ENCODE measurements around the gene CDK5R2. TPM values are rescaled to one million over a fixed set of nuclear protein-coding genes. Genes with fewer than 3 reads are reported as not detected.

CDK5R2 gene
- total RNA-seq, 1 donor from 2014 or later, result not detected

DNA sequence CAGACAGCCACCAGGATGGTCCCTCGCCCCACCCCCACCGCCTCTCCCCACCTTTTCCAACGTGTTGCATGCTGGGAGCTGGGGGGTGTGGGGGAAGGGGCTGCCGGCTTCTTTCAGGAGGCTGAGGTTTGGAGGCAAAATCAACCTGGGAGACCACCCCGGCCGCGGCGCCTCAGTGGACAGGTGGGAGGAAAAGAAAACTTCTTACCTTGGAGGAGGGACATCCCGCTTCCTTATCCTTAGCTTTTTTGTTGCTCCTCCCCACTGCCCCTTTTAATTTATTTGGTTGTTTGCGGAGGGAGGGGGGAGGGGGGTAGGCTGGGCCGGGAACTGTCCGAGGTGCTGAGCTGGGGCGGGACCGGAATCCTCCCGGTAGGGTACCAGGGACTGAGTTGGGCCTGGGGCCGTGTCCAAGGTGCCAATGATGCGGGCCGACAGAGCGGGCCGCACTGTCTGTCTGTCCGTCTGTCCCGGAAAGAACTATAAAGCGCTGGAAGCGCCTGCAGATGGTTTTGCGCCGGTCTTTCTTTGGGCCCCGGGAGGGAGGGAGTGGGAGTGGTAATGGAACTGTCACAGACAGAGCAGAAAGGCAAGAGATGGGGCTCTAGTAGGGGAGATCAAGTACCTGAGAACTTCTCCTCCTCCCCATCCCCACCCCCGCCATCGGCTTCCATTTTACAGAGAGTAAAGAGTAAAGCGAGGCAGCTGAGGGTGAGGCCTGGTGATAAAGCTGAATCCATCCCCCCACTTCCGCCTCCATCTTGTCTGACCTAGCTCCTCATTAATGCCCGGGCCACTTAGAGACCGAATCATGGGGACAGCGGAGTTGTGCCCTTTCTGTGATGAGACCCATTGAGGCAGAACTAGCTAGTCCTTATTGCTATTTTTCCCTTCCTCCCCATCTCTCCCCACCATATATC, 2.4 kb downstream of the CDK5R2 start:
- no peak for DNase-seq (ENCODE audit: low spot score)

DNA sequence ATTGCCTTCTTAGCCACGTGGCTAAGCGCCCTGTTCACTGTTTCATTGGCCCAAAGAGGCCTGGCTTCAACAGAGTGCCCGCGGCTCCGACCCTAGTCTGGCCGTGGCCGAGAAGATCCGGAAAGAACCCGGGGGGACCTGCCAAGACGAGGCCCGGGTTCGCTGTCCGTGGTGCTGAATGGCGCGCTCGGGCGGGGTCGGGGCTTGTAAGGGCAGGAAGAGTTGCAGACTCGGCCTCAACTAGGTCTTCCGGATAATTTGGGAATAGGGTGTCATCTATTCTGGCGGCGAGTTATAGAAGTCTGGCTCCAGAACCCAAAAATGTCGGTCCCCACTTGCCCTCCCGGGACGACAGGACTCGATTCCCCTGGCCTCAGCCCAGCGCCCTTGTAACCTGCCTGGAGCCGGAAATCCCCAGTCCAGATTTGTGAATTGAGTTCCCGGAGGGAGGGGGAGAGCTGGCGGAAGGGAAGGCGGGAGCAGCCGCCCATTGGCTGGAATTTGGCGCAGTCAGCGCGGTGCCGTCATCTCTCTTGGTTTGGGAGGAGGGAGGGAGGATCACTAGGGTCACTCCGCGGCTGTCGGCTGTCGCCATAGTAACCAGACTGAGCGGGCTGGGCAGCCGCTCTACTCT, 3.5 kb downstream of the CDK5R2 start:
- DNase-seq (ENCODE audit: low spot score), result no peak

GRCh38 chr2:218963601-218964000, 4.1 kb downstream of the CDK5R2 start:
- no peak for DNase-seq (ENCODE audit: low spot score)

DNA sequence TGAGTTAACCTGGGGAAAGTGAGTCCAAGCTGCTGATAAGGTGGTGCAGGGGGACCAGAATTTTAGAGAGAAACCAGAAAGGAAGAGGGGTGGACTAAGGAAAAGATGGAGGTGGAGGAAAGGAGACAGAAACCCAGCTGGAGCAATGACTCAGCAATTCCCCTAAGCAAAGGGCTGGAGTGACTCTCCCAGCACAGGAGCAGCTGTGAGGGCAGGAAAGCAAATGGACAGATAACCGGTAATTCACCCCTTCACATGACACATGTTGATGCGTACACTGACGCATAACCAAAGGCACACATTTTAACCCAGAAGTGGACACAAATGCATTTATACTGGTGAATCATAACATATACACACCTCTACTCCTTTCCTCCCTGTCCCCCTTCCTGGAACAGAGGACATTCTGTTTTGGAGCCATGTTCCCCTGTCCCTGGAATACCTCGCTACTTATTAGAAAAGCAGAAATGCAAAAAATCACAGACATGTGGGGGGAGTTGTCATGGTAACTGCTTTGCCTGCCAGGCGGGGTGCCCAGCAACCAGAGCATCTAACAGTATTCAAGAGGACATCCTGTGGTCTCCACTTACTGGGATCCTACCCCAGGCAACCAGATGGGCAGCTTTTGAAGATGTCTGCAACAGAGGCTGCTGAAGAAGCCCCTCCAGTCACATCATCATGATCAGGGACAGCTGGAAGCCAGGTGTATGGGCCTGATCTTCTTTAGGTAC, 4.7 kb downstream of the CDK5R2 start:
- peak; percentile 6 for DNase-seq (ENCODE audit: low spot score)

DNA sequence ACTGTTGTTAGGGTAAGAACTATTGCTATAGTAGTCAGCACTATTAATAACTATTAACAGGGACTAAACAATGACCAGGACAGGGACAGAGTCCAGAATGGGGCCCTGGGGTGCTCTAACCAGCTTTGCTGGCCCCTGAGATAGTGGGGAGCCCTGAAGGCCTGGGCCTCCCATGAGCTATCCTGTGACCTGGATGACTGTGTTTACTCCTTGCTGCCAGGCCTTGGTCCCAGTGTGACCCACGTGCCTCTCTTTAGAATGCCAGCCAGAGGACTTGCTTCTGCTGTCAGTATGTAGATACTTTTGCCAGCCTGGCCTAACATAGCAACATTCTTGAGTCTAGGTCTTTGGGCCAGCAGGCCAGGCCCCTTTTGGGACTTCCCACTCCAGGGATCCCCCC, 11.4 kb downstream of the CDK5R2 start:
- DNase-seq (ENCODE audit: low spot score), result no peak

DNA sequence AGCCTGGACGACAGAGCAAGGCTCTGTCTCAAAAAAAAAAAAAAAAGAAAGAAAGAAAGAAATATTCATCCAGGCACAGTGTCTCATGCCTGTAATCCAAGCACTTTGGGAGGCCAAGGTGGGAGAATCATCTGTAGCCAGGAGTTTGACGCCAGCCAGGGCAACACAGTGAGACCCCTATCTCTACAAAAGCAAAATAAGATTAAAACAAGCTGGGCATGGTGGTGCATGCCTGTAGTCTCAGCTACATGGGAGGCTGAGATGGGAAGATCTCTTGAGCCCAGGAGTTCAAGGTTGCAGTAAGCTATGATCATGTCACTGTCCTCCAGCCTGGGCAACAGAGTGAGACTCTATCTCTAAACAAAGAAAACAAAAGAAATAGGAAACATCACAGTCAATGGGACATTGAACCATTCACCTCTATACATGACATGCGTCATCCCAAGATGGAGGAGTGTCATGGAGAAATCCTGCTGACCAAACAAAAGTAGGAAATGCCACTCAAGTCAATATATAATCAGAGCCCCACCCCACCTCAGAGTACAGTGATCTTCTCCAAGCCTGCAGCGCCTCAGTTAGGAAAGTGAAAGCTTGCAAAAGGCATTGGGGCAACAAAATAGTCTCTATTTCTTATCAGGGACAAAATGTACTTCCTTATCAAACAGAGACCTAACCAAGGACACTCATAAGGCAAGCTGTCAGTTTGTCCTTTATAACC, 15.8 kb downstream of the CDK5R2 start:
- no peak for DNase-seq (ENCODE audit: low spot score)

- DNase-seq (ENCODE audit: low spot score), result no peak
These were observed 20.6 kb downstream of the CDK5R2 start for GRCh38 chr2:218979846-218980734.

DNA sequence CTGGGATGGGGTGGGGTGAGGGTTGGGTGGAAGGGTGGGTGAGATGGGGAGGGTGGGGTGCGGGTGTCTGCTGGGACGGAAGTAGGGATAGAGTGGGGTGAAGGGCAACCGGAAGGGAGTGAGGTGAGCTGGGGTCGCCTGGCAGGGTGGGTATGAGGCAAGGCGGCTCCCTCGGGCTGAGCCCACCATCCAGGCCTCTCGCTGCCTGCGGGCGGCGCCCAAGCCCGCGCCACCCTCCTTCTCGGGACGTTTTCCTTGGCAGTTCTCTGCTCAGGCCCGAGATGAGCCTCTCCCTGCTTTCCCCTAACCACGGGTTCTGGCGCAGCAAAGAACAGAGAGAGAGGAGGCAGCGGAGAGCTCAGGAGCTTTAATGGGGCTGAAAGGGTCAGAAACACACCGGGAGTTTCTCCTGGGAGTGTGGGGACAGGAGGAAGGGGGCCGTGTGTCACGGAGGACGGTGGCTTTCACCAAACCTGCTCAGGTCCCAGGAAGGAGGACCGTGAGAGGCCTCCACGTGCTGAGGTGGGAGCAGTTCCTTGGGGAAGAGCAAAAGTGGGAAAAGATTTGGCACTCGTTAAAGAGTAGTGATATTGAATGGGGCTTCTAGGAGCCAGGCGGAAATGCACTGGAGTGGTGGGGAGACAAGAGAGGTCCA, 21.4 kb downstream of the CDK5R2 start:
- DNase-seq (ENCODE audit: low spot score), result no peak

DNA sequence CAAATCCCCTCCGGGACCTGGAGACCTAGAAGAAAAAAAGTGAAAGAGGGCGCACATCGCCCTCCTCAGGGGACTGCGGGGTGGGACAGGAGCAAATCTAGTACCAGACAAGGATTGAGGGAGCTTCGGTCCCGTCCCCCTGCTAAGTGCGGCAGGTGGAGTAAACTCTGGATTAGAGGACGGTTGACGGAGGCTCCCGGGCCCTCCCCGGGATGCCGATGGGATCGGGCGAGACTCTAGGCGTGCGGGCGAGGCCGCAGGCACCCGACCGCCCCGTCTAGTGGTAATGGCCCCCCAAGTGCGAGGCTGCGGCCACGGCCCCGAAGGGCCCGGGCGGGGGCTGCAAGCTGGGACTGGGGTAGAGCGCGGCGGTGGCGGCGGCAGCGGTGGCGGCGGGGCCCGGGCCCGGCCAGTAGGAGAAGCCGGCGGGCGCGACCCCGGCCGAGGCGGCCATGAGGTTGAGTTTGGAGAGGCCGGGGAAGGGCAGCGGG, 22.0 kb downstream of the CDK5R2 start:
- no peak for DNase-seq (ENCODE audit: low spot score)

GRCh38 chr2:218981881-218982585, 22.6 kb downstream of the CDK5R2 start:
- no peak for DNase-seq (ENCODE audit: low spot score)

- DNase-seq (ENCODE audit: low spot score), result no peak
These were observed 23.3 kb downstream of the CDK5R2 start for GRCh38 chr2:218982586-218983262.

- DNase-seq (ENCODE audit: low spot score), result no peak
These were observed 23.9 kb downstream of the CDK5R2 start for GRCh38 chr2:218983263-218983933.

- no peak for DNase-seq (ENCODE audit: low spot score)
These were observed 24.4 kb downstream of the CDK5R2 start for GRCh38 chr2:218983934-218984238.

GRCh38 chr2:218984239-218985020, 25.0 kb downstream of the CDK5R2 start:
- DNase-seq (ENCODE audit: low spot score), result no peak

DNA sequence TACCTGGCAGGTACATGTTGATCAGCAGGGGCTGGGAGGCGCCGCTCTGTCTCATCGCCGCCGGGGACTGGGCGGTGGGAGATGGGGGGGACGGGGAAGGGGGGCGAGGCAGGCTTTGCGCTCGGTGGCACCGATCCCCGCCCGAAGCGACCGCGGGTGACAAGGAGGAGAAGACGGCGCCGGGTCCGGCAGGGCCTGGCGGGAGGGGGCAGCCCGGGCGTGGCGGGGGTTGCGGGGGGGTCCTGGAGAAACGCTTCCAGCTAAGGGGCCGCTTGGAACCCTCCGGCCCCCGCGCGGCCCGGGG, 25.5 kb downstream of the CDK5R2 start, which contains the start of gene FEV:
Gene FEV, minus strand, starts transcription at position 164 of the 304 bp plus-strand sequence. Its CDS starts 109 bp downstream, at position 55.
- DNase-seq (ENCODE audit: low spot score), result no peak

DNA sequence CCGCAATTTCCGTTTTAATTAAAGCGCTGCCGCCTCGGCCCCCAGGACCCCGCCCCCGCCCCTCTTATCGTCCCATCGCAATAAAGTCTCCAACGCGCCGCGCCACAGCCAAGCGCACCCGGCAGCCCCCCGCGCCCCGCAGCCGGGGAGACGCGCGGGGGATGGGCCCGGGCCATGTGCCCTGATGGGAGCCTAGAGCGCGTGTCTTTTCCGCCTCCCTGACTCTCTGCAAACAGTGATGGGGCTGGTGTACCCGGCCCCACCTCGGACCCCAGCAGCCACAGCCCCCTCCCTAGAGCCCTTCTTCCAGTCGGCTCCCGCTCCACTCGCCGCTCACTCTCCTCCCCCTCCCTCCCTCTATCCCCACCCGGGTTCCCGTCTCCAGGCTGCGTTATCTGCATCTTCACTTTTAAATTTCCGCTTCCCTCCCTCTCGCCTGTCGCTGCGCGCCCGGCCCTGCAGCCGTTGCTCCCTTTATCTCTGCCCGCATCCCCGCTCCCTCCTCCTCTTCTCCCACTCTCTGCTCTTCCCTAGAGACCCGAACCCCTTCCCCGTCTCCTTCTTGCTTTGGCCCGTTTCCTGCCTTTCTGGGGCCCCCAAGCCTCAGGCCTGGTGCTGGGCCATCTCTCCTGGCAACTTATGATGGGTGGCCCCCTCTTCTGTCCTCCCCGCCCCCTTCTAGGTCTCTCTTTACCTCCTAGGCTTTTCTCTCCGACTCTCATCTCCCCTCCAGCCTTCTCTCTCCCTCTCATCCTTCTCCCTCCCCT, 26.0 kb downstream of the CDK5R2 start:
- DNase-seq (ENCODE audit: low spot score), result no peak
